Endothelial cell (in vitro differentiated cells): ENCODE results near the gene RIC3. TPM values are rescaled to one million over a fixed set of nuclear protein-coding genes. Genes with fewer than 3 reads are reported as not detected.

Experiments used
- DNase-seq: peaks from one replicate; pipeline ENCODE4 v3.0.0; 2021; ENCODE audit warnings: low spot score
- H3K27ac Mint-ChIP-seq: one replicate; pipeline ENCODE4 v1.8.0; 2021; ENCODE audit warnings: mixed read lengths, inconsistent platforms; ENCODE audit not compliant: unreplicated experiment
- H3K27me3 Mint-ChIP-seq: one replicate; pipeline ENCODE4 v1.8.0; 2021; ENCODE audit warnings: mild to moderate bottlenecking, moderate library complexity, mixed read lengths, inconsistent platforms; ENCODE audit not compliant: unreplicated experiment
- H3K36me3 Mint-ChIP-seq: one replicate; pipeline ENCODE4 v1.8.0; 2021; ENCODE audit warnings: mild to moderate bottlenecking, low read depth, mixed read lengths, inconsistent platforms; ENCODE audit not compliant: unreplicated experiment
- H3K4me1 Mint-ChIP-seq: one replicate; pipeline ENCODE4 v1.8.0; 2021; ENCODE audit warnings: mild to moderate bottlenecking, mixed read lengths, inconsistent platforms; ENCODE audit not compliant: unreplicated experiment
- H3K4me3 Mint-ChIP-seq: one replicate; pipeline ENCODE4 v1.8.0; 2021; ENCODE audit warnings: mild to moderate bottlenecking, mixed read lengths, inconsistent platforms; ENCODE audit not compliant: unreplicated experiment
- H3K9me3 Mint-ChIP-seq: one replicate; pipeline ENCODE4 v1.8.0; 2021; ENCODE audit warnings: mixed read lengths, inconsistent platforms; ENCODE audit not compliant: unreplicated experiment
- CTCF ChIP-seq: fragments of 200-600 bp; sonication (generic); IDR thresholded peaks from one replicate; pipeline ENCODE4 v1.5.0; 2021; ENCODE audit warnings: antibody characterized with exemption; ENCODE audit not compliant: unreplicated experiment
- total RNA-seq: library from RNA; stranded (reverse); fragmentation: NEBNext Ultra II Directional; extraction: Animal tissue kit (Norgen Biotek cat#: 25700); gene quantifications from one replicate; pipeline ENCODE4 v1.2.1, GENCODE V29; 2021; ENCODE audit not compliant: unreplicated experiment

The RIC3 gene
- total RNA-seq, 1 donor from 2014 or later, result 5.6 TPM

GRCh38 chr11:8190431-8190830 lies 21.6 kb upstream of the RIC3 start:
- Mint-ChIP-seq H3K4me3 (no peak overlapping the region), H3K36me3 (no peaks in the 10 kb centered on the region), H3K27ac (no peak overlapping the region), H3K4me1 (no peaks in the 10 kb centered on the region), H3K27me3 (peaks cover 5% of the 10 kb centered on the region), H3K9me3 (no peaks in the 10 kb centered on the region)
- no peak for TF ChIP-seq CTCF
- DNase-seq, result no peak

- no peak for DNase-seq
- Mint-ChIP-seq H3K27ac (no peak overlapping the region), H3K4me1 (no peaks in the 10 kb centered on the region)
These were observed 17.6 kb upstream of the RIC3 start for GRCh38 chr11:8186429-8186828.

GRCh38 chr11:8183111-8183510 lies 14.3 kb upstream of the RIC3 start:
- no peak for DNase-seq
- Mint-ChIP-seq H3K27me3 (no peaks in the 10 kb centered on the region), H3K4me3 (no peak overlapping the region), H3K36me3 (no peaks in the 10 kb centered on the region), H3K9me3 (no peaks in the 10 kb centered on the region), H3K4me1 (no peaks in the 10 kb centered on the region), H3K27ac (no peak overlapping the region)
- TF ChIP-seq CTCF, result no peak

More at GRCh38 chr11:8186429-8186828, 17.6 kb upstream of the RIC3 start:
- no peaks in the 10 kb centered on the region for H3K27me3 Mint-ChIP-seq
- H3K36me3 Mint-ChIP-seq, result no peaks in the 10 kb centered on the region
- H3K4me3 Mint-ChIP-seq, result no peak overlapping the region
- TF ChIP-seq CTCF, result no peak
- no peaks in the 10 kb centered on the region for H3K9me3 Mint-ChIP-seq

- no peak overlapping the region for H3K27ac Mint-ChIP-seq
- no peak for TF ChIP-seq CTCF
- H3K4me1 Mint-ChIP-seq, result no peaks in the 10 kb centered on the region
- H3K9me3 Mint-ChIP-seq, result no peaks in the 10 kb centered on the region
- H3K36me3 Mint-ChIP-seq, result no peaks in the 10 kb centered on the region
- no peak overlapping the region for H3K4me3 Mint-ChIP-seq
- no peaks in the 10 kb centered on the region for H3K27me3 Mint-ChIP-seq
- no peak for DNase-seq
These were observed 11.6 kb upstream of the RIC3 start for GRCh38 chr11:8180469-8180868.

- Mint-ChIP-seq H3K4me1 (peaks cover 3% of the 10 kb centered on the region), H3K9me3 (no peaks in the 10 kb centered on the region), H3K36me3 (no peaks in the 10 kb centered on the region), H3K27me3 (no peaks in the 10 kb centered on the region), H3K27ac (no peak overlapping the region), H3K4me3 (no peak overlapping the region)
- TF ChIP-seq CTCF, result no peak
- DNase-seq, result no peak
These were observed 9.5 kb upstream of the RIC3 start for GRCh38 chr11:8178297-8178696.
